ENCODE data around the gene TRPV5. TPM values are rescaled to one million over a fixed set of nuclear protein-coding genes. Genes with fewer than 3 reads are reported as not detected.

TRPV5 gene
- total RNA-seq, 4 donors from 2014 or later = not detected

GRCh38 chr7:142859411-142859810, 74.1 kb downstream of the TRPV5 start:
- TF ChIP-seq POLR2AphosphoS5 (IDR thresholded peaks at IDR 0.05) = no peak
- no peak for TF ChIP-seq CTCF (IDR thresholded peaks at IDR 0.05)
- TF ChIP-seq POLR2A (IDR thresholded peaks at IDR 0.05) = no peak
- TF ChIP-seq EP300 (IDR thresholded peaks at IDR 0.05) = no peak
- H3K27me3 ChIP-seq = no peaks in the 10 kb centered on the region
- peaks cover 41% of the 10 kb centered on the region for H3K4me1 ChIP-seq
- peaks cover 25% of the 10 kb centered on the region for H3K36me3 ChIP-seq
- no peaks in the 10 kb centered on the region for H3K9me3 ChIP-seq
- no peak for DNase-seq (ENCODE audit: low spot score in 2 of 2)
- no peak overlapping the region for H3K4me3 ChIP-seq
- H3K27ac ChIP-seq = no peak overlapping the region

Other genes starting within 250 kb of the TRPV5 start
- not detected for gene PRSS1, start 184.3 kb downstream of the TRPV5 start, total RNA-seq
- not detected for gene PRSS2, start 162.8 kb downstream of the TRPV5 start, total RNA-seq
- 100 to 1,000 TPM; 207 to 299 (median 258) TPM for gene EPHB6, start 78.7 kb downstream of the TRPV5 start, total RNA-seq
- gene TRPV6, start 48.0 kb downstream of the TRPV5 start, total RNA-seq = 10 to 100 TPM in 3 of 4 donors, 1 to 10 TPM in 1; 7.5 to 34.8 (median 15.0) TPM
- not detected for gene LLCFC1, start 5.7 kb upstream of the TRPV5 start, total RNA-seq
- gene KEL, start 28.6 kb upstream of the TRPV5 start, total RNA-seq = under 1 TPM in 1 of 4 donors, not detected in 3; 0.32 TPM
- under 1 TPM in 1 of 4 donors, not detected in 3; 0.64 TPM for gene OR9A2, start 93.4 kb upstream of the TRPV5 start, total RNA-seq
- not detected for gene OR6V1, start 118.6 kb upstream of the TRPV5 start, total RNA-seq
- gene PIP, start 198.3 kb upstream of the TRPV5 start, total RNA-seq = 1,000 to 10,000 TPM in 2 of 4 donors, 100 to 1,000 TPM in 2; 126 to 1,475 (median 815) TPM
- not detected for gene TAS2R39, start 249.7 kb upstream of the TRPV5 start, total RNA-seq